Measurements from ENCODE around the gene ZDHHC24.

The ZDHHC24 gene

DNA sequence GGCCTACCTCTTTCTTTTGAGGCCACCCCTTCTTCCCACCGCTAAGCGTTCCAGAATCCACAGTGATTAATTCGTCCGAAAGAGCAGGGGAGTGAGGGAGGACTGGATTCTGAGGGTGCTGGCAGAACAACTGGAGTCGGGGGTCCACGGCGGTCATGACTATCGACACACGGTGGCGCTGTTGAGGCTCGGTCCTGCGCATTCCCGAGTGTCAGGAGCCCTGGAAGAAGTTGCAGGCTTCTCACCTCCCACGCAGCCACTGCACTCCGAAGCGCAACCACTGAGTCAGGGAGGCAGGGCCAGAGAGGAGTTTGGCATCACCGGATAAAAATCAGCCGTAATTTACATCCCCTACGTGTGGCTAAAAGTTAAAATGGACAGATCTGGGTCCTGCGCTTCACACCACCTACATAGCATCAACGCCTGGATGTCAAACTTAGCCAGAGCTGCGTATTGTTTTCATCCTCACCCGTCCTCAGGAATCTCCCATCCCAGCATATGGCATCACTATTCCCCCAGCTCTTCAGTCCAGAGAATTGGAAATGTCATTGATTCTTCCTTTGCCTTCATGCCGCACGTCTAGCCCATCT is 33.3 kb upstream of the ZDHHC24 start:
- H3K27ac Mint-ChIP-seq = peak overlapping the region; percentile 12
- H3K27me3 Mint-ChIP-seq = peaks cover 2% of the 10 kb centered on the region
- ATAC-seq (peak; percentile 98), DNase-seq (peak; percentile 90)
- peaks cover 5% of the 10 kb centered on the region for H3K9me3 Mint-ChIP-seq
- H3K4me3 Mint-ChIP-seq = no peak overlapping the region
- H3K4me1 Mint-ChIP-seq = peaks cover 17% of the 10 kb centered on the region
- no peaks in the 10 kb centered on the region for H3K36me3 Mint-ChIP-seq (ENCODE audit: low read depth)

DNA sequence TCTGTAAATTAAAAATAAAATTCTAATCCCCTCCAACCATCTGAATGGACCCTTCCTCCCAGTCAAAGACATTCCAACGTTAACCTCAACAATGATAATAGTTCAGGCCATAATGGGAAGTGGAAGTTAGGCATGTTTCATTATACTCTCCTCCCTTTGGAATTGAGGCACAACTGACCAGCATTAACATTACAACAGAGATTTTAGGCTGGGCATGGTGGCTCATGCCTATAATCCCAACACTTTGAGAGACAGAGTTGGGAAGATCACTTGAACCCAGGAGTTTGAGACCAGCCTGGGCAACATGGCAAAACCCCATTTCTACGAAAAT is 25.0 kb upstream of the ZDHHC24 start:
- Mint-ChIP-seq H3K4me1 (peaks cover 12% of the 10 kb centered on the region), H3K9me3 (no peaks in the 10 kb centered on the region), H3K36me3 (ENCODE audit: low read depth) (no peaks in the 10 kb centered on the region), H3K27ac (no peak overlapping the region), H3K4me3 (no peak overlapping the region), H3K27me3 (peaks cover 6% of the 10 kb centered on the region)
- DNase-seq (no peak), ATAC-seq (no peak)

GRCh38 chr11:66570079-66570849 is 24.4 kb upstream of the ZDHHC24 start:
- no peaks in the 10 kb centered on the region for H3K36me3 Mint-ChIP-seq (ENCODE audit: low read depth)
- ATAC-seq = no peak

GRCh38 chr11:66569076-66569475 is 23.2 kb upstream of the ZDHHC24 start:
- no peaks in the 10 kb centered on the region for H3K36me3 Mint-ChIP-seq (ENCODE audit: low read depth)
- no peak for DNase-seq
- H3K27me3 Mint-ChIP-seq = peaks cover 6% of the 10 kb centered on the region
- no peak overlapping the region for H3K27ac Mint-ChIP-seq
- no peak overlapping the region for H3K4me3 Mint-ChIP-seq
- H3K4me1 Mint-ChIP-seq = peaks cover 12% of the 10 kb centered on the region
- no peak for ATAC-seq
- H3K9me3 Mint-ChIP-seq = no peaks in the 10 kb centered on the region

More at GRCh38 chr11:66570079-66570849, 24.4 kb upstream of the ZDHHC24 start:
- Mint-ChIP-seq H3K9me3 (no peaks in the 10 kb centered on the region), H3K27me3 (peaks cover 6% of the 10 kb centered on the region), H3K27ac (no peak overlapping the region), H3K4me1 (peaks cover 12% of the 10 kb centered on the region), H3K4me3 (no peak overlapping the region)
- DNase-seq = no peak

GRCh38 chr11:66568124-66568916 is 22.5 kb upstream of the ZDHHC24 start, which contains the start of gene CTSF:
Gene CTSF, minus strand, starts transcription at chr11:66568606. Its CDS starts 120 bp downstream, at chr11:66568486.
- peak within 1 kb of the TSS; percentile 60 for H3K27ac Mint-ChIP-seq
- H3K9me3 Mint-ChIP-seq = no peaks in the 10 kb centered on the region
- peaks cover 12% of the 10 kb centered on the region for H3K4me1 Mint-ChIP-seq
- peak; percentile 88 for ATAC-seq
- DNase-seq = peak; percentile 76
- H3K4me3 Mint-ChIP-seq = peak within 1 kb of the TSS; percentile 77
- peaks cover 6% of the 10 kb centered on the region for H3K27me3 Mint-ChIP-seq
- no peaks in the 10 kb centered on the region for H3K36me3 Mint-ChIP-seq (ENCODE audit: low read depth)

DNA sequence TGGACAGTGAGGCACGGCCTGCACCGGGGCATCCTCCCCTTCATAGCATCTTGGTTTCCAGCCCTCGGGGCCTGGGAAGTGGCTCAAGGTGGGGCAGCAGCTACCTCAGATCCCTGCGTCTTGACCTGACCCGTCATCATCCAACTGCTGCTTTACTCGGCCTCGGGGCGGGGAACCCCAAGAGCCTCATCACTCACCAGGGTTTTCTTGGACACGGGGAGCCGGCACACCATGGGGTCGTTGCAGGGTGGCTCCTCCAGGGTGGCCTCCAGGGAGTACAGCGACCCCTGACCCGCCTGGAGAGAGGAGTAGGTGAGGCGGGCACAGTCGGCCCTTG is 21.9 kb upstream of the ZDHHC24 start:
- ATAC-seq (no peak), DNase-seq (no peak)
- Mint-ChIP-seq H3K9me3 (no peaks in the 10 kb centered on the region), H3K36me3 (ENCODE audit: low read depth) (no peaks in the 10 kb centered on the region), H3K4me1 (peaks cover 12% of the 10 kb centered on the region), H3K4me3 (peak overlapping the region; percentile 67), H3K27me3 (peaks cover 6% of the 10 kb centered on the region), H3K27ac (no peak overlapping the region)

GRCh38 chr11:66566221-66566620 is 20.4 kb upstream of the ZDHHC24 start:
- peaks cover 12% of the 10 kb centered on the region for H3K4me1 Mint-ChIP-seq
- H3K27me3 Mint-ChIP-seq = peaks cover 6% of the 10 kb centered on the region
- H3K4me3 Mint-ChIP-seq = no peak overlapping the region
- H3K36me3 Mint-ChIP-seq (ENCODE audit: low read depth) = no peaks in the 10 kb centered on the region
- ATAC-seq (no peak), DNase-seq (no peak)
- H3K27ac Mint-ChIP-seq = no peak overlapping the region
- no peaks in the 10 kb centered on the region for H3K9me3 Mint-ChIP-seq

DNA sequence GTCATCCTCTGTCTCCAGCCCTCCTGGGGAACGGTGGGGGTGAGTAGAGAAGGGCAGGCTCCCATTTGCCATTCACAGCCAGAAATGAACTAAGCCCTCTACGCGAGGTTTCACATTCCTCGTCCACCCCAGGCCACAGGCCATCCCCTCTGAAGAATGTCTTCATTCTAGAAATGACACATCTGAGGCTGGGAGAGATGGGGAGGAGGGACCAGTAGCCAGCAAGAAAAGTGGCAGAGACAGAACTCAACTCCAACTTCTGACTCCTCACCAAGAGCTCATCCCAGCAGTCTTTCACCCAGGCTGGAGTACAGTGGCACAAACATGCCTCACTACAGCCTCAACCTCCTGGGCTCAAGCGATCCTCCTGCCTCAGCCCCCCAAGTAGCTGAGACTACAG is 19.1 kb upstream of the ZDHHC24 start:
- no peak overlapping the region for H3K4me3 Mint-ChIP-seq
- ATAC-seq (no peak), DNase-seq (no peak)
- H3K27ac Mint-ChIP-seq = no peak overlapping the region
- no peaks in the 10 kb centered on the region for H3K36me3 Mint-ChIP-seq (ENCODE audit: low read depth)
- H3K4me1 Mint-ChIP-seq = peaks cover 12% of the 10 kb centered on the region
- H3K27me3 Mint-ChIP-seq = peaks cover 7% of the 10 kb centered on the region
- H3K9me3 Mint-ChIP-seq = no peaks in the 10 kb centered on the region

- no peak for DNase-seq
- peaks cover 7% of the 10 kb centered on the region for H3K27me3 Mint-ChIP-seq
- H3K4me3 Mint-ChIP-seq = no peak overlapping the region
- peaks cover 12% of the 10 kb centered on the region for H3K4me1 Mint-ChIP-seq
- no peaks in the 10 kb centered on the region for H3K36me3 Mint-ChIP-seq (ENCODE audit: low read depth)
- H3K9me3 Mint-ChIP-seq = no peaks in the 10 kb centered on the region
- no peak for ATAC-seq
- H3K27ac Mint-ChIP-seq = no peak overlapping the region
Observed at GRCh38 chr11:66564538-66564937, 18.7 kb upstream of the ZDHHC24 start.

DNA sequence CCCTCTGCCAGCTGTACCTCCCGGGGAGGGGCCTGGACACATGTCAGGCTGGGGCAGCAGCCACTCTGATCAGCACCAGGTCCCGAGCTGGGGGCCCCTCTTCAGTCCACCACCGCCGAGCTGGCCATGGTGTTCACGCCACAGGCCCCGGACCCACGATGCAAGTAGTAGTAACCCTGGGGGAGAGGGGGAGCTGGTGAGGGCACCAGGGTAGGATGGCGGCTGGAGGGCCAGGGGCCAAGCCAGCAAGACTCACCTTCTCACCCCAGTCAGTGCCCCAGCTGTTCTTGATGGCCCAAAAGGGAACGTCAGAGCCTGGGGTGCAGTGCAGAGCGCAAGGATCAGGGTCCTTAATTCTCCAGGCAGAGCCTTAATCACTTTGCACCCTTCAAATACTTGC is 18.0 kb upstream of the ZDHHC24 start:
- peaks cover 13% of the 10 kb centered on the region for H3K4me1 Mint-ChIP-seq
- no peaks in the 10 kb centered on the region for H3K36me3 Mint-ChIP-seq (ENCODE audit: low read depth)
- H3K9me3 Mint-ChIP-seq = no peaks in the 10 kb centered on the region
- H3K27ac Mint-ChIP-seq = no peak overlapping the region
- DNase-seq = no peak
- ATAC-seq = no peak
- H3K27me3 Mint-ChIP-seq = peaks cover 11% of the 10 kb centered on the region
- no peak overlapping the region for H3K4me3 Mint-ChIP-seq

DNA sequence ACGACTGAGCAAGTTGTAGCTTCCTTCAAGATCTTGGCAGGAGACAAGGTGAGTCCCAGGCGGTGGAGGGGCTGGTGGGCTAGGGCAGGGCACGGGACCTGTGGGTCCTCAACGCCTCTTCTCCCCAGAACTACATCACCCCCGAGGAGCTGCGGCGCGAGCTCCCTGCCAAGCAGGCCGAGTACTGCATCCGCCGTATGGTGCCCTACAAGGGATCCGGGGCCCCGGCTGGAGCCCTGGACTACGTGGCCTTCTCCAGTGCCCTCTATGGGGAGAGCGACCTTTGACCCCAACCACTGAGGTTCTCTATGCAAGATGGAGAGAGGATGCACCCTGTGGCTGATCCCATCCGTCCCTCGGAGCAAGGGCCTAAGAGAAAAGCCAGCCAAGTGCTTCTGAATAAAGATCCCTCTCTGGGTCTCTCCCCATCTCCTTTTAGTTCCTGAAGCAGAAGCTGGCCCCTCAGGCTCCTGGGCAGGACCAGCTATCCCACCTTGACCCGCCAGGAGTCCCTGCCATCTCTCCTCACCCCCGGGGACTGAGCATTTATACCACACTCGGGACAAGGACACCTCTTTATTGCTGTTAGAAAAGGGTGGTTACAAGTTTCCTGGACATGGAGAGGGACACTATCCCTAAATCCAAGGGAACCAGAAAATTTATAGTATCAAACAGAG is 17.2 kb upstream of the ZDHHC24 start:
- DNase-seq (no peak), ATAC-seq (no peak)
- Mint-ChIP-seq H3K4me1 (peaks cover 12% of the 10 kb centered on the region), H3K36me3 (ENCODE audit: low read depth) (no peaks in the 10 kb centered on the region), H3K27ac (no peak overlapping the region), H3K9me3 (no peaks in the 10 kb centered on the region), H3K27me3 (peaks cover 16% of the 10 kb centered on the region), H3K4me3 (no peak overlapping the region)

GRCh38 chr11:66562275-66562674 is 16.4 kb upstream of the ZDHHC24 start:
- peaks cover 20% of the 10 kb centered on the region for H3K27me3 Mint-ChIP-seq
- H3K27ac Mint-ChIP-seq = no peak overlapping the region
- H3K4me3 Mint-ChIP-seq = no peak overlapping the region
- DNase-seq (no peak), ATAC-seq (no peak)
- no peaks in the 10 kb centered on the region for H3K36me3 Mint-ChIP-seq (ENCODE audit: low read depth)
- H3K4me1 Mint-ChIP-seq = peaks cover 8% of the 10 kb centered on the region
- H3K9me3 Mint-ChIP-seq = no peaks in the 10 kb centered on the region

DNA sequence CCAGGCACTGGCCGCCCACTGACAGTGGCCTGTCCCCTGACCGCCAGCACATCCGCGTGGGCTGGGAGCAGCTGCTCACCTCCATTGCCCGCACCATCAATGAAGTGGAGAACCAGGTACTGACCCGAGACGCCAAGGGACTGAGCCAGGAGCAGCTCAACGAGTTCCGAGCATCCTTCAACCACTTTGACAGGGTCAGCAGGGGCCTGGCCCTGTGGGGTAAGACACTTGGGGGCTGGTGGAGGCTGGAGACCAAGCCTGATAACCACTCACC is 16.1 kb upstream of the ZDHHC24 start:
- ATAC-seq = no peak
- Mint-ChIP-seq H3K4me1 (peaks cover 6% of the 10 kb centered on the region), H3K27ac (no peak overlapping the region), H3K9me3 (no peaks in the 10 kb centered on the region), H3K27me3 (peaks cover 22% of the 10 kb centered on the region), H3K4me3 (no peak overlapping the region), H3K36me3 (ENCODE audit: low read depth) (no peaks in the 10 kb centered on the region)
- no peak for DNase-seq

DNA sequence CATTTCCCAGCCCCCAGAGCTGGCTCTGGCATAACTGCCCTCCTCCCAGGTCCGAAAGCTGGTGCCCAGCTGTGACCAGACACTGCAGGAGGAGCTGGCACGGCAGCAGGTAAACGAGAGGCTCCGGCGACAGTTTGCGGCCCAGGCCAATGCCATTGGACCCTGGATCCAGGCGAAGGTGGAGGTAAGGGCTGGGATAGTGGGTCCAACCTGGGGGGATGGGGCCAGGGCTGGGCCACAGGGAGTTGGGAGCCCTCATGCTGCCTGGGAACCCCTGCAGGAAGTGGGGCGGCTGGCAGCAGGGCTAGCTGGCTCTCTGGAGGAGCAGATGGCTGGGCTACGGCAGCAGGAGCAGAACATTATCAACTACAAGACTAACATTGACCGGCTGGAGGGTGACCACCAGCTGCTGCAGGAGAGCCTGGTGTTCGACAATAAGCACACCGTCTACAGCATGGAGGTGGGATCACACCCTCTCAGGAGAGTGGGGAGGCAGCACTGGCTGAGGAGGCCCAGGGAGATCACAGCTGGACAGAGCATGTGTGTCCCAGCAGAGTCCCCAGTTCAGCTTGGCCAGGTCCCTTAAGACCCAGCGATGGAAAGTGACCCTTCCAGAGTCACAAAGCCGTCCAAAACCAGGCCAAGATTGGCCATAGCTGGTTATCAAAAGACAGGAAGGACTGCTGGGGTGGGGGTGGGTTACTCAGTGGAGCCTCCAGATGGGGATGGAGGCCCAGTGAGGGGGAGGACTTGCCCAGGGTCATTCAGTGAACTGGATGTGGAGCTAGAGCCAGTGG is 15.5 kb upstream of the ZDHHC24 start:
- Mint-ChIP-seq H3K36me3 (ENCODE audit: low read depth) (no peaks in the 10 kb centered on the region), H3K4me3 (no peak overlapping the region), H3K4me1 (peaks cover 6% of the 10 kb centered on the region), H3K27ac (no peak overlapping the region), H3K27me3 (peaks cover 22% of the 10 kb centered on the region), H3K9me3 (no peaks in the 10 kb centered on the region)
- DNase-seq (no peak), ATAC-seq (no peak)

Data from activated naive CD8-positive, alpha-beta T cell treated with anti-CD3 and anti-CD28 coated beads, Interleukin-2, amount 50 U/mL, for 24 hours (primary cell).